OCI-LY3 (cell line): ENCODE results near the gene CHD3.

Experiments used
- H2AFZ ChIP-seq: fragments of 200-600, 300-600 bp; shearing (Covaris generic); 2 replicates; pipeline ENCODE4 v1.6.0; 2014; ENCODE audit warnings: antibody characterized with exemption, low read depth, low read length
- H3K27ac ChIP-seq: fragments of 200-600, 300-600 bp; sonication (generic); 2 replicates; pipeline ENCODE4 v1.5.1; 2014; ENCODE audit warnings: mild to moderate bottlenecking, low read length, moderate library complexity, mixed read lengths
- H3K27me3 ChIP-seq: fragments of 200-600, 300-600 bp; sonication (generic); 2 replicates; pipeline ENCODE4 v1.6.1; 2014; ENCODE audit warnings: low read depth, low read length, mixed read lengths
- H3K36me3 ChIP-seq: fragments of 200-600, 300-600 bp; sonication (generic); replicated peaks from 2 replicates; pipeline ENCODE3; 2014; ENCODE audit warnings: low read depth, low read length, mixed read lengths
- H3K4me1 ChIP-seq: fragments of 300-600, 200-600 bp; sonication (generic); 2 replicates; pipeline ENCODE4 v1.6.1; 2014; ENCODE audit warnings: low read length, mixed read lengths
- H3K4me2 ChIP-seq: fragments of 200-600, 300-600 bp; sonication (generic); 2 replicates; pipeline ENCODE4 v1.6.1; 2014; ENCODE audit warnings: low read length, mixed read lengths
- H3K4me3 ChIP-seq: fragments of 300-600, 200-600 bp; sonication (generic); 2 replicates; pipeline ENCODE4 v1.5.1; 2014; ENCODE audit warnings: antibody characterized with exemption, mild to moderate bottlenecking, low read length, moderate library complexity
- H3K79me2 ChIP-seq: fragments of 300-600, 200-600 bp; shearing (Covaris generic); 2 replicates; pipeline ENCODE4 v1.6.1; 2014; ENCODE audit warnings: mild to moderate bottlenecking, low read length, mixed read lengths
- H3K9ac ChIP-seq: fragments of 300-600, 200-600 bp; shearing (Covaris generic); 2 replicates; pipeline ENCODE4 v1.6.0; 2014; ENCODE audit warnings: mild to moderate bottlenecking, low read length, moderate library complexity
- H3K9me3 ChIP-seq: fragments of 200-600, 300-600 bp; shearing (Covaris generic); 2 replicates; pipeline ENCODE4 v1.6.1; 2014; ENCODE audit warnings: low read length, mixed read lengths; ENCODE audit not compliant: insufficient read depth
- H4K20me1 ChIP-seq: fragments of 200-600, 300-600 bp; sonication (generic); 2 replicates; pipeline ENCODE4 v1.6.1; 2016; ENCODE audit warnings: low read length, mixed read lengths; ENCODE audit not compliant: insufficient read depth
- EZH2phosphoT487 ChIP-seq: fragments of 200-600 bp; shearing (Covaris generic); IDR thresholded peaks from 2 replicates; pipeline ENCODE4 v1.6.1; 2018; ENCODE audit warnings: antibody characterized with exemption, mixed run types, low read depth
- TF ChIP-seq, protein P1 (sequence below): fragments of 200-600, 300-600 bp; sonication (generic); IDR thresholded peaks from 2 replicates; pipeline ENCODE4 v1.5.1; 2014; ENCODE audit warnings: antibody characterized with exemption, low read length, low read depth

CHD3 gene

DNA sequence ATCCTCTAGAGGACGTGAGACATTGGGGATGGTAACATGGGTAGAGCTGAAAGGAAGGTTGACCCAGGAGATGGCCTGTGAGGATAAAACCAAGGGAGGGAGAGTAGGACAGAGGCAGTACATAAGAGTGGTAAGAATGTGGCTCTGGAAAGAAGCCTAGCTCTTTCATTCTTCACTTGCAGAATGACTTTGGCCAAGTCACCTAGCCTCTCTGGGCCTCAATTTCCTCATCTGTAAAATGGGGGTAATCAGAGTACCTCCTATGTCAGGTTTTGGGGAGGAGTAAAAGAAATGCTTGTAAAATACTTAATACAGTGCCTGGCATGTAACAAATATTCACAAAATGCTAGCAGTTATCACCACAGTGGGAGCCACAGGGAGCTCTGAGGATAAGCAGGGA, 47.7 kb upstream of the CHD3 start:
- H3K27me3 ChIP-seq: no peaks in the 10 kb centered on the region
- no peaks in the 10 kb centered on the region for H3K9me3 ChIP-seq
- peaks cover 45% of the 10 kb centered on the region for H3K4me1 ChIP-seq
- peaks cover 86% of the 10 kb centered on the region for H3K79me2 ChIP-seq
- peak overlapping the region; percentile 98 for H3K27ac ChIP-seq
- H3K9ac ChIP-seq: peak overlapping the region; percentile 99
- H3K4me3 ChIP-seq: peak overlapping the region; percentile 88
- no peak overlapping the region for H2AFZ ChIP-seq
- H3K4me2 ChIP-seq: peak overlapping the region; percentile 96
- peaks cover 36% of the 10 kb centered on the region for H4K20me1 ChIP-seq
- TF ChIP-seq, protein P1, sequence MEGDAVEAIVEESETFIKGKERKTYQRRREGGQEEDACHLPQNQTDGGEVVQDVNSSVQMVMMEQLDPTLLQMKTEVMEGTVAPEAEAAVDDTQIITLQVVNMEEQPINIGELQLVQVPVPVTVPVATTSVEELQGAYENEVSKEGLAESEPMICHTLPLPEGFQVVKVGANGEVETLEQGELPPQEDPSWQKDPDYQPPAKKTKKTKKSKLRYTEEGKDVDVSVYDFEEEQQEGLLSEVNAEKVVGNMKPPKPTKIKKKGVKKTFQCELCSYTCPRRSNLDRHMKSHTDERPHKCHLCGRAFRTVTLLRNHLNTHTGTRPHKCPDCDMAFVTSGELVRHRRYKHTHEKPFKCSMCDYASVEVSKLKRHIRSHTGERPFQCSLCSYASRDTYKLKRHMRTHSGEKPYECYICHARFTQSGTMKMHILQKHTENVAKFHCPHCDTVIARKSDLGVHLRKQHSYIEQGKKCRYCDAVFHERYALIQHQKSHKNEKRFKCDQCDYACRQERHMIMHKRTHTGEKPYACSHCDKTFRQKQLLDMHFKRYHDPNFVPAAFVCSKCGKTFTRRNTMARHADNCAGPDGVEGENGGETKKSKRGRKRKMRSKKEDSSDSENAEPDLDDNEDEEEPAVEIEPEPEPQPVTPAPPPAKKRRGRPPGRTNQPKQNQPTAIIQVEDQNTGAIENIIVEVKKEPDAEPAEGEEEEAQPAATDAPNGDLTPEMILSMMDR: no peak
- TF ChIP-seq EZH2phosphoT487: no peak
- peaks cover 8% of the 10 kb centered on the region for H3K36me3 ChIP-seq

DNA sequence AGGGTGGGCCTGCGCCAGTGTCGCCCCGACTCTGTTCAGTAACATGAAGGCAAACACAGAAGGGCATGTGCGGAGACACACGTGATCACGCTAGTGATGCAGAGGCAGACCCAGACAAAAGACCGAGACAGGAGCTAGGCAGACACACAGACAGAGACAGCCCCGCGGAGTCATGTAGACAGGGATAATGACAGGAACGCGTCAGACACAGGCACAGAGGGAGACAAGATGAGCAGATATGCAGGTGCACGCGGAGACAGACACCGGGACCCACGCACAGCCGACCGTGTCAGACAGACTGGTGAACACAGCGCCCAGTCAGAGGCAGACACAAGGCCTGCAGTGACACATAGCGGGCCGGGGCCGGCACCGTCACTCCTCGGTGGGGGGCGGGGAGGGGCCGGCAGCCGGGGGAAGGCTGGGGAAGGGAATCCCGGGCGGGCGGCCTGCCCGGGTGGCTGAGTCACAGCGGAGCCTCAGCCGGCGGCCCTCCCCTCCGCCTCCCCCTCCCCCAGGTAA, 47.1 kb upstream of the CHD3 start:
- peaks cover 83% of the 10 kb centered on the region for H3K79me2 ChIP-seq
- H2AFZ ChIP-seq: no peak overlapping the region
- no peaks in the 10 kb centered on the region for H3K27me3 ChIP-seq
- peaks cover 45% of the 10 kb centered on the region for H3K4me1 ChIP-seq
- no peak for TF ChIP-seq EZH2phosphoT487
- TF ChIP-seq, protein P1: peak; percentile 17; the same call in 1 of the 2 replicates
- peak overlapping the region; percentile 98 for H3K27ac ChIP-seq
- peaks cover 8% of the 10 kb centered on the region for H3K36me3 ChIP-seq
- H4K20me1 ChIP-seq: peaks cover 41% of the 10 kb centered on the region
- H3K4me3 ChIP-seq: peak overlapping the region; percentile 88
- H3K9ac ChIP-seq: peak overlapping the region; percentile 99
- H3K4me2 ChIP-seq: peak overlapping the region; percentile 96
- H3K9me3 ChIP-seq: no peaks in the 10 kb centered on the region

DNA sequence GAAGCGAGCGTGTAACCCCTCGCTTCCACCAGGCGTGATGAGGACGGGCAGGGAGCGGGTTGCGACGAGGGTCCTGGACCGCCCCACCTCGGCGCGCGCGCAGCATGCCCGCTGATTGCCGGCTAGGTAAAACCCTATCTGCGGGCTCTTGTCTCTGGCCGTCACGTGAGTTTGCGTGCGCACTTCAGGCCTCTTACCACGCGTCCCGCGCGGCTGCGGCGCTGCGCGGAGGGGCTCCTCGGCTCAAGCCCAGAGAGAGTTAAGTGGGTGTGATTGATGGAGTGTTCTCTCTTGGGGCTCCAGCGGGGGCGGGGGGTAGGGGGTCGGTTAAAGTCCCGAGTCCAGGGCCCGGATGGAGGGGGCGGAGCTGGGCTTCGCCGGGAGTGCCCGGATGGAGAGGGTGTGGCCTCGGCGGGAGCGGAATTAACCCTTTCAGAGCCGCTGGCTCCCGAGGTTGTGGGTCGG, 46.6 kb upstream of the CHD3 start:
- Histone ChIP-seq H3K9ac (peak overlapping the region; percentile 99), H3K27ac (peak overlapping the region; percentile 98), H3K36me3 (peaks cover 8% of the 10 kb centered on the region), H4K20me1 (peaks cover 42% of the 10 kb centered on the region), H3K4me2 (peak overlapping the region; percentile 96), H3K79me2 (peaks cover 79% of the 10 kb centered on the region), H3K9me3 (no peaks in the 10 kb centered on the region), H3K4me1 (peaks cover 45% of the 10 kb centered on the region), H2AFZ (no peak overlapping the region), H3K4me3 (peak overlapping the region; percentile 88), H3K27me3 (no peaks in the 10 kb centered on the region)
- TF ChIP-seq EZH2phosphoT487: no peak
- TF ChIP-seq, protein P1: no peak

DNA sequence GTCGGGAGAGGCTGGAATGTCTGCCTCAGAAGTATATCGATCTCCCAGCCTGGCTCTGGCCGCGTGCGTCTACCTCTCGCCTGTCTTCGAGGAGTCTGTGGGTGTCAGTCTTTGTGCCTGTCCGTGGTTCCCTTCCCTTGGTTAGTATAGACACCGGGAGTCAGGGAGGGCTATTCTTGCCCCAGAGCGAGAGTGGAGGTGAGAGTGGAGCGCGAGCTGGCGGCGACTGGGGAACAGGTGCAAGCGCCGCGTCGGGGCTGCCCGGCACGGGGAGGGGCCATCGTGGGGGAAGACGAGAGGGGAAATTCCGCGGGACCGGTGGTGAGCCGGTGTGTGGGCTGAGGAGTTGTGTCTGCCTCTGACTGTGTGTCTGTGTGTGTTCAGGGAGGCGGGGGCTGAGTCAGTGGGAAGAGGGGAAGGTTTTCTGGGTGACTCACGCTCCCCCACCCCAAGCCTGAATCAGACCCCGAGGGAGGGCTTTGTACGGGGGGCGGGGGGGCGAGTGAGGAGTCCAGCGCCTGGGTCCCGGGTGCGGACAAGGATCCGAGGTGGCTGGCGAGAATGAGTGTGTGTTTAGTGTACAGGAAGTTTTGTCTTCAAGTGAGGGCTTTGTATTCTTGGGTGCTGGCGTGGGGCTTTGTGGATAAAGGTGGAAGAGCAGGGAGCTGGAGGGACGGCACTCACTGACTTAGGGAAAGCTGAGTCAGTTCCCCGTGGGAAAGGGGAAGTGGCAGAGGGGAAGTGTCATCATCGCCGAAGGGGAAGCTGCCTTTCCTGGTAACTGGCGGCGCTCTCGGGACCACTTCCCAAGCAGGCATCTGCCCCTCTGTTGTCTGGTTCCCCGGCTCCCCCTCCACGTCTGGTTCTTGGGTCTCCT, 46.0 kb upstream of the CHD3 start:
- peaks cover 38% of the 10 kb centered on the region for H3K4me1 ChIP-seq
- no peak overlapping the region for H2AFZ ChIP-seq
- H3K9me3 ChIP-seq: no peaks in the 10 kb centered on the region
- peak overlapping the region; percentile 99 for H3K9ac ChIP-seq
- H3K27me3 ChIP-seq: no peaks in the 10 kb centered on the region
- peak overlapping the region; percentile 96 for H3K4me2 ChIP-seq
- TF ChIP-seq, protein P1: no peak
- TF ChIP-seq EZH2phosphoT487: no peak
- peaks cover 8% of the 10 kb centered on the region for H3K36me3 ChIP-seq
- peak overlapping the region; percentile 88 for H3K4me3 ChIP-seq
- H4K20me1 ChIP-seq: peaks cover 42% of the 10 kb centered on the region
- H3K27ac ChIP-seq: peak overlapping the region; percentile 98
- H3K79me2 ChIP-seq: peaks cover 72% of the 10 kb centered on the region
